Measurements from ENCODE around the gene ACOT13. TPM values are rescaled to one million over a fixed set of nuclear protein-coding genes. Genes with fewer than 3 reads are reported as not detected.
"Not testable (repeated sequence)": the region's sequence is repeated elsewhere in the genome, so short reads cannot be mapped to it uniquely, and the experiment has no call there.

Gene ACOT13
- total RNA-seq, 1 donor from 2014 or later, result 18.7 TPM

DNA sequence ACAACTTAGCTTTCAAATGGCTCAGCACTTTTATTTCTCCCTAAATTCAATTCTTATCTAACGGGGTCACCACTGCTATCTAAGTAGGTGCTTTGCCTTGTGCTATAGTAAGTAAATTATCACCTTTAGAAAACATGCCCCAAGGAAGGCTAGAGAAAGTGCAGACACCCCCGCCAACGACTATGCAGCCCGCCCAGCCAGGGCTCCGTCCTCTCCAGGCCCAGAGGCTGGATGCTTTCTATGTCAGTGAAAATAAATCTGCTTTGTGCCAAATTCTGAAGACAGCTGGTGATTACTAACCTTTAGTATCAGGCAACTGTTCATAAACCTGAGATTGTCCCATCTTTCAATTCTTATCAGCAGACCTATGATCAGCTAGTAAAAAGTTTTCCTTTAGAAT lies 35.2 kb upstream of the ACOT13 start:
- H3K27ac Mint-ChIP-seq, result no peak overlapping the region
- TF ChIP-seq CTCF (IDR thresholded peaks at IDR 0.05; ENCODE audit: unreplicated experiment), result no peak
- no peaks in the 10 kb centered on the region for H3K27me3 Mint-ChIP-seq (ENCODE audit: low read depth)
- no peak for DNase-seq (ENCODE audit: low spot score in 2 of 2, unreplicated experiment in 2 of 2)
- H3K4me1 Mint-ChIP-seq, result peaks cover 17% of the 10 kb centered on the region
- H3K36me3 Mint-ChIP-seq, result no peaks in the 10 kb centered on the region
- H3K4me3 Mint-ChIP-seq, result no peak overlapping the region
- no peaks in the 10 kb centered on the region for H3K9me3 Mint-ChIP-seq

DNA sequence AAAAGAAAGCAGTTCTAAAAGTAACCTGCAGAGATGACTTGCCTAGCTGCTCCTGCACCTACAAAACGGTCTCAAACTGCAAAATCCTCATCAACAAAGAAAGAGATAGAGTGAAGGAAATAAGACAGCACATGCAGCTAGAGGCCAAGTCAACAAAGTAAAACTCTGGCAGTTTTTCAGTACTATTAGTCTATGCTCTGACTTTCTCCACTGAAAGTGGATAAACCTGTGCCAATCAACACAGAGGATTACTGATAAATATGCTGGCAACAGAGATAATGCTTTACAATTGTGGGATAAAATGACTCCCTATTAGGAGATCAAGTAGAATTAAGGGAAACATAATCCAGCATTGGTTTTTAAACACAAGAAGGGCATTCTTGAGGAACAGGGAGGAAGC lies 34.3 kb upstream of the ACOT13 start:
- Mint-ChIP-seq H3K27ac (no peak overlapping the region), H3K9me3 (no peaks in the 10 kb centered on the region), H3K27me3 (ENCODE audit: low read depth) (no peaks in the 10 kb centered on the region), H3K4me3 (no peak overlapping the region), H3K36me3 (no peaks in the 10 kb centered on the region), H3K4me1 (peaks cover 17% of the 10 kb centered on the region)
- DNase-seq (ENCODE audit: low spot score in 2 of 2, unreplicated experiment in 2 of 2), result no peak
- TF ChIP-seq CTCF (IDR thresholded peaks at IDR 0.05; ENCODE audit: unreplicated experiment), result no peak

DNA sequence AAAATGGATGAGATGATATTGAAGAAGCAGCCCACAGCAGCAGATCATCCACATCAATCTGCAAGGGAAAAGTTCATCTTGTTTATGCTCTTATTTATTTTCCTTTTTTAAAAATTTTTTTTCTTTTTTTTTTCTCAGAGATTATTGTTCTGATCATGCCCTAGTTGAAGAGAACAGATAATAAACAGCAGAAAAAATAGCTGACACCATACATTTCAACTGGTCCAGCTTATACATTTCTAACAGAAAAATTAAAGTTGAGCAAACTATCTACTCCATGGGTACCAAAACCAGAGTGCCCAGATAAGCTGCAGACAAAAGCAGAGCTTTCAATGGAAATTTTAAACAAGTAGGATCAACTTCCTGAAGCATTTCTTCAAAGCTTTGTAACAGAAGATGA lies 30.2 kb upstream of the ACOT13 start:
- H3K4me3 Mint-ChIP-seq, result no peak overlapping the region
- no peak for TF ChIP-seq CTCF (IDR thresholded peaks at IDR 0.05; ENCODE audit: unreplicated experiment)
- H3K9me3 Mint-ChIP-seq, result peaks cover 22% of the 10 kb centered on the region
- no peak for DNase-seq (ENCODE audit: low spot score in 2 of 2, unreplicated experiment in 2 of 2)
- peaks cover 11% of the 10 kb centered on the region for H3K4me1 Mint-ChIP-seq
- H3K27ac Mint-ChIP-seq, result no peak overlapping the region
- H3K36me3 Mint-ChIP-seq, result no peaks in the 10 kb centered on the region
- peaks cover 6% of the 10 kb centered on the region for H3K27me3 Mint-ChIP-seq (ENCODE audit: low read depth)

DNA sequence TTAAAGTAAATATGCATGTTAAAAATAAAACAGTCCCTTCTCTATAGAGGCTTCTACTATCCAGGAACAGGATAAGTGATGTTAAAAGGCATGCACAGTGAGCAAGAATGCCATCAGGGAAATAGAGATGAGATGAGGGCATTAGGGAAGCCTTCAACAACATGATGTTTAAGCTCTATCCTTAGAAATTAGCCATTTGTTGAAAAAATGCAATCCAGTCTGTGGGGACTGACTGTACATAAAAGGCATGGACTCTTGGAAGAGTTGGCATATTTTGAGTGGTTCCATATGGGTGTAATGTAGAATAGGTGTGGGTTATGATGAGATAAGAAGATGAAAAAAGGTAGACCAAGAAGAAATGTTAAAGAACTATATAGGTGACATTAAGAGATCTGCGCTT lies 26.7 kb upstream of the ACOT13 start:
- Mint-ChIP-seq H3K4me1 (peaks cover 1% of the 10 kb centered on the region), H3K9me3 (peaks cover 22% of the 10 kb centered on the region), H3K36me3 (no peaks in the 10 kb centered on the region), H3K27ac (no peak overlapping the region), H3K4me3 (no peak overlapping the region), H3K27me3 (ENCODE audit: low read depth) (peaks cover 26% of the 10 kb centered on the region)
- no peak for DNase-seq (ENCODE audit: low spot score in 2 of 2, unreplicated experiment in 2 of 2)
- no peak for TF ChIP-seq CTCF (IDR thresholded peaks at IDR 0.05; ENCODE audit: unreplicated experiment)

DNA sequence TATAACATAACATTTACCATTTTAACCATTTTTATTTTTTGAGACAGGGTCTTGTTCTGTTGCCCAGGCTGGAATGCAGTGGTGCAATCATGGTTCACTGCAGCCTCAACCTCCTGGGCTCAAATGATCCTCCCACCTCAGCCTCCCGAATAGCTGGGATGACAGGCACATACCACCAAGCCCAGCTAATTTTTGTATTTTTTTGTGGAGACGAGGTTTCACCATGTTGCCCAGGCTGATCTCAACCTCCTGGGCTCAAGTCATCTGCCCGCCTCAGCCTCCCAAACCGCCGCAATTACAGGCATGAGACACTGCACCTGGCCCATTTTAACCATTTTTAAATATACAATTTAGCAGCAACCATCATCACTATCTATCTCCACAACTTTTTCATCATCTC lies 26.2 kb upstream of the ACOT13 start:
- not testable (repeated sequence) for H3K4me1 Mint-ChIP-seq; DNase-seq (ENCODE audit: low spot score in 2 of 2, unreplicated experiment in 2 of 2); H3K4me3 Mint-ChIP-seq; H3K36me3 Mint-ChIP-seq; H3K27ac Mint-ChIP-seq
- Mint-ChIP-seq H3K27me3 (ENCODE audit: low read depth) (peaks cover 31% of the 10 kb centered on the region), H3K9me3 (peaks cover 22% of the 10 kb centered on the region)

GRCh38 chr6:24642061-24642460 lies 24.8 kb upstream of the ACOT13 start:
- TF ChIP-seq CTCF (IDR thresholded peaks at IDR 0.05; ENCODE audit: unreplicated experiment), result no peak
- H3K9me3 Mint-ChIP-seq, result peaks cover 22% of the 10 kb centered on the region
- H3K4me3 Mint-ChIP-seq, result no peak overlapping the region
- peaks cover 38% of the 10 kb centered on the region for H3K27me3 Mint-ChIP-seq (ENCODE audit: low read depth)
- no peak overlapping the region for H3K27ac Mint-ChIP-seq
- DNase-seq (ENCODE audit: low spot score in 2 of 2, unreplicated experiment in 2 of 2), result no peak
- no peaks in the 10 kb centered on the region for H3K36me3 Mint-ChIP-seq
- peaks cover 11% of the 10 kb centered on the region for H3K4me1 Mint-ChIP-seq
